ENCODE data around the gene RBM24. TPM values are rescaled to one million over a fixed set of nuclear protein-coding genes. Genes with fewer than 3 reads are reported as not detected.

The RBM24 gene
- total RNA-seq, 4 donors from 2014 or later, result 0.18 to 2.7 (median 0.61) TPM

- TF ChIP-seq CTCF (IDR thresholded peaks at IDR 0.05) (no peak), POLR2A (IDR thresholded peaks at IDR 0.05) (no peak)
- 90 to 96% methylated on average over 2 of the region's 2 CpGs for WGBS, 2 donors
- intact Hi-C loops (cut with DNase I), result no loop called here
- peaks cover 0 to 28% (median 3%) of the 10 kb centered on the region in 3 donors for H3K4me1 ChIP-seq
- no peak for DNase-seq
- H3K27ac ChIP-seq, result peak overlapping the region in 3 of 4 donors; percentile 31 to 88 (median 42)
- peaks cover 0 to 40% (median 0%) of the 10 kb centered on the region in 4 donors for H3K27me3 ChIP-seq
- no peaks in the 10 kb centered on the region for H3K9me3 ChIP-seq
- H3K4me3 ChIP-seq, result no peak overlapping the region
- H3K36me3 ChIP-seq, result no peaks in the 10 kb centered on the region
Measured at GRCh38 chr6:17277256-17277655, 3.9 kb upstream of the RBM24 start.

GRCh38 chr6:17278289-17279063, 2.7 kb upstream of the RBM24 start:
- DNase-seq, result no peak
- Histone ChIP-seq H3K4me1 (peaks cover 0 to 34% (median 3%) of the 10 kb centered on the region in 3 donors), H3K27me3 (peaks cover 0 to 52% (median 0%) of the 10 kb centered on the region in 4 donors), H3K27ac (peak overlapping the region in 3 of 4 donors; percentile 80 to 88 (median 86)), H3K4me3 (no peak overlapping the region), H3K36me3 (no peaks in the 10 kb centered on the region), H3K9me3 (no peaks in the 10 kb centered on the region)
- TF ChIP-seq CTCF (IDR thresholded peaks at IDR 0.05), result no peak
- TF ChIP-seq POLR2A (IDR thresholded peaks at IDR 0.05), result no peak
- intact Hi-C loops (cut with DNase I), result no loop called here
- WGBS, 2 donors, result 35 to 52% methylated on average over 10 of the region's 10 CpGs

GRCh38 chr6:17280138-17280537, 1.0 kb upstream of the RBM24 start:
- H3K27ac ChIP-seq, result peak overlapping the region; percentile 71 to 89 (median 87)
- WGBS, 2 donors, result 72 to 82% methylated on average over 6 to 10 of the region's 11 CpGs
- H3K27me3 ChIP-seq, result peaks cover 0 to 58% (median 0%) of the 10 kb centered on the region in 4 donors
- TF ChIP-seq POLR2A (IDR thresholded peaks at IDR 0.05) (no peak), CTCF (IDR thresholded peaks at IDR 0.05) (no peak)
- H3K9me3 ChIP-seq, result no peaks in the 10 kb centered on the region
- H3K4me1 ChIP-seq, result peaks cover 0 to 34% (median 3%) of the 10 kb centered on the region in 3 donors
- DNase-seq, result no peak
- H3K4me3 ChIP-seq, result peak overlapping the region in 3 of 4 donors; percentile 72 to 73 (median 73)
- intact Hi-C loops (cut with DNase I), result loop anchor here (10.0 kb wide), 1 partner anchor 305 kb away; no protein-coding TSS in a partner anchor
- H3K36me3 ChIP-seq, result no peaks in the 10 kb centered on the region

GRCh38 chr6:17280552-17281090, 540 bp upstream of the RBM24 start:
- intact Hi-C loops (cut with DNase I), result loop anchor here (10.0 kb wide), 1 partner anchor 304 kb away; no protein-coding TSS in a partner anchor
- no peaks in the 10 kb centered on the region for H3K9me3 ChIP-seq
- H3K36me3 ChIP-seq, result no peaks in the 10 kb centered on the region
- peak overlapping the region; percentile 43 to 73 (median 72) for H3K4me3 ChIP-seq
- whole genome bisulfite sequencing, 2 donors, result 57% methylated on average over 10 of the region's 55 CpGs; no CpG with 5 or more reads in 1 of the 2 donors
- peaks cover 0 to 59% (median 0%) of the 10 kb centered on the region in 4 donors for H3K27me3 ChIP-seq
- TF ChIP-seq CTCF (IDR thresholded peaks at IDR 0.05) (no peak), POLR2A (IDR thresholded peaks at IDR 0.05) (peak in 1 of 4 donors; percentile 22)
- peaks cover 0 to 34% (median 3%) of the 10 kb centered on the region in 3 donors for H3K4me1 ChIP-seq
- no peak for DNase-seq
- peak overlapping the region; percentile 71 to 89 (median 87) for H3K27ac ChIP-seq

Data from esophagus squamous epithelium (tissue), 5 donors.